ENCODE measurements around the gene JPH2. TPM values are rescaled to one million over a fixed set of nuclear protein-coding genes. Genes with fewer than 3 reads are reported as not detected.
A peak's percentile ranks its signal among the peaks of the same experiment; 100 is the strongest.

The JPH2 gene
- total and polyA plus RNA-seq, 3 experiments from 2014 or later, result not detected

GRCh38 chr20:44159711-44160110 is 27.3 kb downstream of the JPH2 start:
- no peaks in the 10 kb centered on the region for H3K36me3 Mint-ChIP-seq
- Histone ChIP-seq H3K36me3 (ENCODE audit: insufficient read depth, low read length) (no peaks in the 10 kb centered on the region), H3K4me1 (ENCODE audit: insufficient read depth, low read length) (no peaks in the 10 kb centered on the region), H3K9me3 (ENCODE audit: low read length) (no peaks in the 10 kb centered on the region), H3K27ac (ENCODE audit: low read depth, low read length) (no peak overlapping the region), H3K4me3 (ENCODE audit: low read length) (no peak overlapping the region), H3K27me3 (ENCODE audit: insufficient read depth, low read length, poor library complexity, severe bottlenecking) (no peaks in the 10 kb centered on the region)
- no peak overlapping the region for H3K4me3 Mint-ChIP-seq
- peaks cover 0 to 2% (median 0%) of the 10 kb centered on the region in 5 donors for H3K9me3 Mint-ChIP-seq
- no peaks in the 10 kb centered on the region for H3K4me1 Mint-ChIP-seq
- H3K27me3 Mint-ChIP-seq, result peaks cover 30 to 57% of the 10 kb centered on the region in 2 donors
- DNase-seq, result no peak
- ChIA-PET POLR2A (no interaction called here), CTCF (no interaction called here)
- no peak overlapping the region for H3K27ac Mint-ChIP-seq

DNA sequence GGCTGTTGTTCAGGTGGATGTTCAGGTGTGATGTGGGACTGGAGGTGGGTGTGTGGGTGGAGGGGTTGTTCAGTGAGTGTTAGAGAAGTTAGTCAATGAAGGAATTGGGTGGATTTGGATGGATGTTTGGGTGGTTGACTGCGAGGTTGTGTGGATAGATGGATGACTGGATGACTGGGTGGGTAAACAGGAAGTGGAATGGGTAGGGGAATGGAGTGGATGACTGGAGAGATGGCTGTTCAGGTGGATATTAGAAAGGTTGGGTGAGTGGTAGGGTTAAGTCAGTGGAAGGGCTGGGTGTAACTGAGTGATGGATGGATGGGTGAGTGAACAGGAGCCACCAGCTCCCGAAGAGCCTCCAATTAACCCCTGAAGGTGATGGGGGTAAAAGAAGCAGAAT is 27.9 kb downstream of the JPH2 start:
- no peaks in the 10 kb centered on the region for H3K9me3 Mint-ChIP-seq
- H3K4me1 ChIP-seq (ENCODE audit: insufficient read depth, low read length), result peaks cover 4% of the 10 kb centered on the region

DNA sequence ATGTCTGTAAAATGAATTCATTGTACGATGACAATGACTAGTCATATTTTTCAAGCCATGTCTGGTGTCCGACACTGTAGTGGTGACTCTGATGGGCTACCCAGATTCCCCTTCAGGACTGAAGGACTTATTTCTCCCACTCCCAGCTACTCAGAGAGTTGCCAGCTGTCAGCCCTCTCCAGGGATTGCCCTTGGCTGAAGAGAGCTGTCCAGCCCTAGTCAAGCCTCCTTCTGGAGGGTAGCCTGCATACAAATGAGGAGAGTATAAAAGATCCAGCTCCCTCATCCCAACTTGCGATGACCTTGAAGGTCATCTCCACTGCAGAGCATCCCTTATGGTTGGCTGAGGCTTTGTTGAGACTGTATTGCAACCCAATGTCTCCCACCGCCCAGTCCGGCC is 29.9 kb downstream of the JPH2 start:
- no peaks in the 10 kb centered on the region for H3K36me3 Mint-ChIP-seq

More for the DNA sequence above, 27.9 kb downstream of the JPH2 start:
- H3K27ac ChIP-seq (ENCODE audit: low read depth, low read length), result no peak overlapping the region
- ChIA-PET CTCF (no interaction called here), POLR2A (no interaction called here)
- Mint-ChIP-seq H3K36me3 (no peaks in the 10 kb centered on the region), H3K4me1 (no peaks in the 10 kb centered on the region), H3K27me3 (peaks cover 26 to 53% of the 10 kb centered on the region in 2 donors), H3K27ac (no peak overlapping the region), H3K4me3 (no peak overlapping the region)
- H3K4me3 ChIP-seq (ENCODE audit: low read length), result no peak overlapping the region
- no peaks in the 10 kb centered on the region for H3K9me3 ChIP-seq (ENCODE audit: low read length)
- no peaks in the 10 kb centered on the region for H3K36me3 ChIP-seq (ENCODE audit: insufficient read depth, low read length)
- DNase-seq, result no peak
- H3K27me3 ChIP-seq (ENCODE audit: insufficient read depth, low read length, poor library complexity, severe bottlenecking), result no peaks in the 10 kb centered on the region

DNA sequence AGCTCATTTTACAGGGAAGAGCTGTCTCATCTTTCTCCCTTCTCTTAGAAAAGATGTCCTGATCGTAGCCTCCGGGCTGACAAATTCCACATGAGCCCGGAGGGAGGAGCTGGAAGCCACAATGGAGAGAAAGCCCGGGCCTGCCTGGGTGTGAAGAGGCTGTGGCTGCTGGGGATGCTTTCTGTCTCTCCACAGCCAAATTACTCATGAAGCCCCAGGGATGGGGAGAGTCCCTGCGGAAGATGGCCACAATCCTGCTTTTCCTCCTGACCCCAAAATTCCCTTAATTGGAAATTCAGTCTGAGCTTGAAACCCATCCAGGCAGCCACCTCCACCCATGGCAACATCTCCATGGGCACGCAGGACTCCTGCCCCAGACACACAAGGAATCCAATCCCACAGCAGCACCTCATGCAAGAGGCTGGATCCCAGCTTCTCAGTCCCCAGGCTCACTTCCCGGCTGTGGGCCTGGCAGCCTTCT is 32.4 kb downstream of the JPH2 start:
- Mint-ChIP-seq H3K4me1 (peaks cover 7 to 14% (median 11%) of the 10 kb centered on the region in 3 donors), H3K9me3 (peaks cover 0 to 2% (median 0%) of the 10 kb centered on the region in 5 donors), H3K27ac (no peak overlapping the region), H3K27me3 (peaks cover 8 to 31% of the 10 kb centered on the region in 2 donors), H3K36me3 (no peaks in the 10 kb centered on the region), H3K4me3 (no peak overlapping the region)
- no peak overlapping the region for H3K27ac ChIP-seq (ENCODE audit: low read depth, low read length)
- H3K36me3 ChIP-seq (ENCODE audit: insufficient read depth, low read length), result no peaks in the 10 kb centered on the region
- no peak for DNase-seq
- CTCF ChIA-PET, result interaction anchor here (1.1 to 1.6 kb wide), 2 partner anchors 35 to 37 kb away, joined by 3 to 4 read pairs; no protein-coding TSS in a partner anchor
- no peak overlapping the region for H3K4me3 ChIP-seq (ENCODE audit: low read length)
- no peaks in the 10 kb centered on the region for H3K9me3 ChIP-seq (ENCODE audit: low read length)
- no peaks in the 10 kb centered on the region for H3K27me3 ChIP-seq (ENCODE audit: insufficient read depth, low read length, poor library complexity, severe bottlenecking)
- POLR2A ChIA-PET, result no interaction called here
- peaks cover 16% of the 10 kb centered on the region for H3K4me1 ChIP-seq (ENCODE audit: insufficient read depth, low read length)

More for the DNA sequence above, 29.9 kb downstream of the JPH2 start:
- peaks cover 11 to 36% of the 10 kb centered on the region in 2 donors for H3K27me3 Mint-ChIP-seq
- no peak overlapping the region for H3K27ac ChIP-seq (ENCODE audit: low read depth, low read length)
- ChIA-PET POLR2A (no interaction called here), CTCF (no interaction called here)
- H3K4me3 ChIP-seq (ENCODE audit: low read length), result no peak overlapping the region
- no peaks in the 10 kb centered on the region for H3K27me3 ChIP-seq (ENCODE audit: insufficient read depth, low read length, poor library complexity, severe bottlenecking)
- peaks cover 7 to 14% (median 11%) of the 10 kb centered on the region in 3 donors for H3K4me1 Mint-ChIP-seq
- H3K4me3 Mint-ChIP-seq, result no peak overlapping the region
- H3K9me3 Mint-ChIP-seq, result no peaks in the 10 kb centered on the region
- no peak overlapping the region for H3K27ac Mint-ChIP-seq
- H3K9me3 ChIP-seq (ENCODE audit: low read length), result no peaks in the 10 kb centered on the region
- DNase-seq, result no peak
- peaks cover 16% of the 10 kb centered on the region for H3K4me1 ChIP-seq (ENCODE audit: insufficient read depth, low read length)
- H3K36me3 ChIP-seq (ENCODE audit: insufficient read depth, low read length), result no peaks in the 10 kb centered on the region

DNA sequence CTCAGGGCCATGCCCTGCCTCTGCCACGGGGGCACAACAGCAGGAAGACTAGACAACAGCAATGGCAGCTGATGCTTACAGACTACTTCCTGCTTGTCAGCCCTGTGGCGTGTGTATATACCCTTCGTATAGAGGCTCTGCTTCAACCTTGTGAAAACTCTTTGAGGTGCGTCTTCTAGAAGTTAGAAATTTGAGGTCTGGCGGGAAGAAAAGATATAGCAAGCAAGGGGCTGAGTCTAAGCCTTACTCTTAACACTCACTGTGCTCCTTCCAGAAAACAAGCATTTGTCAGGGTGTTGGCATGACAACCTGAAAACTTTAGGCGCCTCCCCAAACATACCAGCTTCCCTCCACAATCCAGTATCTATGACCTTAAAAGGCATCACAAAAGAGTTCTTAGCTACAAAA is 33.3 kb downstream of the JPH2 start:
- ChIA-PET POLR2A (no interaction called here), CTCF (interaction anchor here (1.6 kb wide), 1 partner anchor 36 kb away, joined by 4 read pairs; no protein-coding TSS in a partner anchor)
- H3K27me3 ChIP-seq (ENCODE audit: insufficient read depth, low read length, poor library complexity, severe bottlenecking), result no peaks in the 10 kb centered on the region
- H3K9me3 Mint-ChIP-seq, result peaks cover 0 to 3% (median 0%) of the 10 kb centered on the region in 5 donors
- H3K4me1 ChIP-seq (ENCODE audit: insufficient read depth, low read length), result peaks cover 16% of the 10 kb centered on the region
- no peaks in the 10 kb centered on the region for H3K36me3 Mint-ChIP-seq
- no peak overlapping the region for H3K27ac ChIP-seq (ENCODE audit: low read depth, low read length)
- DNase-seq, result peak in 2 of 5 donors; percentile 16 to 55
- no peaks in the 10 kb centered on the region for H3K36me3 ChIP-seq (ENCODE audit: insufficient read depth, low read length)
- H3K4me3 Mint-ChIP-seq, result peak overlapping the region in 3 of 7 donors; percentile 30 to 54 (median 37)
- peaks cover 7 to 14% (median 11%) of the 10 kb centered on the region in 3 donors for H3K4me1 Mint-ChIP-seq
- peaks cover 4 to 28% of the 10 kb centered on the region in 2 donors for H3K27me3 Mint-ChIP-seq
- H3K9me3 ChIP-seq (ENCODE audit: low read length), result no peaks in the 10 kb centered on the region
- no peak overlapping the region for H3K4me3 ChIP-seq (ENCODE audit: low read length)
- H3K27ac Mint-ChIP-seq, result peak overlapping the region in 5 of 8 donors; percentile 24 to 88 (median 54)

DNA sequence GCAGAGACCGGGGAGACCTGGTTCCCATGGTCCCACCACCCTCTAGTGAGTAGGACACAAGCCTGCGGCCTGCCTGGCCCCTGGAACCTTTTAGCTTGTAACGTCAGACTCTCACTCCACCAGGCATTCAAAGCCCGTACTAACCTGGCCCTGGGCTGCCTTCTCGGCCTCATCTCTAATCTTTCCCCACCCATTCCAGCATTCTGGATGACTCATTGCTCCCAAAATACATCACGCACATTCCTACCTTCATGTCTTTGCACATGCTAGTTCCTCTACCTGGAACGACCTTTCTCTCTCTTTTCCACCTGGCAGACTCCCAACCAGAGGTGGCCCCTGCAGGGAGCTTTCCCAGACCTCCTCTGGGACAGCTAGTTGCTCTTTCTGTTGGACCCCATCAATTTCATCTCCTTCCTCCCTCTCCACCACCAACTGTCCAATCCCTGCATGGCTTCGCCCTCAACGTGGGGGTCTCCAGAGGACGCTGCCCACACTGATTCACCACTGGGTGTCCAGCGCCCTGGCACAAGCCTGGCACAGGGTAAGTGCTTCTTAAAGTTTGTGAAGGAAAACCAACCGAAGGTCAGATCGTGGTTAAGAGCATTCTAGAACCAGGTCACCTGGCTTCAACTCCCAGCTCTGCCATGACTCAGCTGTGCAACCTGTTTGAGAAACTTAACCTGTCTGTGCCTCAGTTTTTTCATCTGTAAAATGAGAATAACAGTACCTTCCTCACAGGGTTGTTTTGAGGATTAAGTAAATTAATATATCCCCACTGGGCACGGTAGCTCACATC is 35.2 kb downstream of the JPH2 start:
- Histone ChIP-seq H3K4me1 (ENCODE audit: insufficient read depth, low read length) (peaks cover 16% of the 10 kb centered on the region), H3K27me3 (ENCODE audit: insufficient read depth, low read length, poor library complexity, severe bottlenecking) (no peaks in the 10 kb centered on the region), H3K9me3 (ENCODE audit: low read length) (no peaks in the 10 kb centered on the region), H3K27ac (ENCODE audit: low read depth, low read length) (no peak overlapping the region), H3K36me3 (ENCODE audit: insufficient read depth, low read length) (no peaks in the 10 kb centered on the region), H3K4me3 (ENCODE audit: low read length) (no peak overlapping the region)
- peaks cover 0 to 3% (median 0%) of the 10 kb centered on the region in 5 donors for H3K9me3 Mint-ChIP-seq
- no peak overlapping the region for H3K4me3 Mint-ChIP-seq
- peaks cover 7 to 14% (median 11%) of the 10 kb centered on the region in 3 donors for H3K4me1 Mint-ChIP-seq
- H3K27me3 Mint-ChIP-seq, result peaks cover 7 to 16% of the 10 kb centered on the region in 2 donors
- CTCF ChIA-PET, result no interaction called here
- H3K36me3 Mint-ChIP-seq, result no peaks in the 10 kb centered on the region
- POLR2A ChIA-PET, result no interaction called here
- DNase-seq, result no peak
- H3K27ac Mint-ChIP-seq, result no peak overlapping the region

DNA sequence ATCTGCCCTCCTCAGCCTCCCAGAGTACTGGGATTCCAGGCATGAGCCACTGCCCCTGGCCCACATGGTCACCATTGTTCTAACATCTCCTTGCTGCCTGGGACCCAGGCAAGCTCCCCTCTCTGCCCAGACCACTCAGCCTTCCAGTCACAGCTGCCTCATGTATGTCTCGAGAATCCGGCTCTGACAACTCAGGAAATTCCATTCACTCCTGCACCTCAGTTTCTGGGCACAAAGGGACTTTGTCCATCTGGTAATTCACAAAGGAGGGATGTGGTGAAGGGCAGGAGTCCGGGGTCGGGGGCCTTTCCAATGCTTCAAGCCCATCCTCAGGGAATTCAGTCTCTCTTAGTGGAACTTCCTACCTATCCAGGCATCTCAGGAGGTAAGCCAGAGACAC is 40.7 kb downstream of the JPH2 start:
- Histone ChIP-seq H3K4me1 (ENCODE audit: insufficient read depth, low read length) (no peaks in the 10 kb centered on the region), H3K4me3 (ENCODE audit: low read length) (no peak overlapping the region), H3K36me3 (ENCODE audit: insufficient read depth, low read length) (no peaks in the 10 kb centered on the region), H3K9me3 (ENCODE audit: low read length) (no peaks in the 10 kb centered on the region), H3K27ac (ENCODE audit: low read depth, low read length) (no peak overlapping the region), H3K27me3 (ENCODE audit: insufficient read depth, low read length, poor library complexity, severe bottlenecking) (no peaks in the 10 kb centered on the region)
- no peak for DNase-seq
- ChIA-PET CTCF (no interaction called here), POLR2A (no interaction called here)
- Mint-ChIP-seq H3K9me3 (peaks cover 0 to 2% (median 0%) of the 10 kb centered on the region in 5 donors), H3K4me1 (no peaks in the 10 kb centered on the region), H3K27me3 (peaks cover 21 to 22% of the 10 kb centered on the region in 2 donors), H3K36me3 (no peaks in the 10 kb centered on the region), H3K27ac (no peak overlapping the region), H3K4me3 (no peak overlapping the region)

DNA sequence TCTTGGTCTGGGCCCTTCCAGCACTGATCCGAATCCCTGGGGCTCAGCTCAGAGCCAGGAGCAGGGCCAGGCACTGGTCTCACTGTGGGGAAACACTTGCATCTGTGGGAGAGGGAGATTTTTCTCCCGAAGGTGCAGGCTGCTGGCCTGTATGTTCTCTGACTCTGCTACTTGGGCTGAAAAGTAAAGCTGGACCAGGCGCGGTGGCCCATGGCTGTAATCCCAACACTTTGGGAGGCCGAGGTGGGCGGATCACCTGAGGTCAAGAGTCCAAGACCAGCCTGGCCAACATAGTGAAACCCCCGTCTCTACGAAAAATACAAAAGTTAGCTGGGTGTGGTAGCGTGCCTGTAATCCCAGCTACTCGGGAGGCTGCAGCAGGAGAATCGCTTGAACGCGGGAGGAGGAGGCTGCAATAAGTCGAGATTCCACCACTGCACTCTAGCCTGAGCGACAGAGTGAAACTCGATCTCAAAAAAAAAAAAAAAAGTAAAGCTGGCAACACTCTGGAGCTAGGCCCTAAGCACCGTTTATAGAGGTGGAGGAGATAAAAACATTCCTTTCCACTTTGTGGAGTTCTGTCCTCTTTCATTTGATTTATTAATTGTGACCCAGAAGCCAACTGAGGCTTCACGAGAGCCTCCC is 41.7 kb downstream of the JPH2 start:
- no peak for DNase-seq
- no peaks in the 10 kb centered on the region for H3K9me3 ChIP-seq (ENCODE audit: low read length)
- no peaks in the 10 kb centered on the region for H3K4me1 Mint-ChIP-seq
- ChIA-PET CTCF (no interaction called here), POLR2A (no interaction called here)
- no peaks in the 10 kb centered on the region for H3K36me3 ChIP-seq (ENCODE audit: insufficient read depth, low read length)
- peak overlapping the region in 1 of 8 donors; percentile 60 for H3K27ac Mint-ChIP-seq
- no peaks in the 10 kb centered on the region for H3K27me3 ChIP-seq (ENCODE audit: insufficient read depth, low read length, poor library complexity, severe bottlenecking)
- no peak overlapping the region for H3K4me3 Mint-ChIP-seq
- no peak overlapping the region for H3K27ac ChIP-seq (ENCODE audit: low read depth, low read length)
- peaks cover 25 to 29% of the 10 kb centered on the region in 2 donors for H3K27me3 Mint-ChIP-seq
- H3K4me1 ChIP-seq (ENCODE audit: insufficient read depth, low read length), result no peaks in the 10 kb centered on the region
- peaks cover 0 to 2% (median 0%) of the 10 kb centered on the region in 5 donors for H3K9me3 Mint-ChIP-seq
- no peak overlapping the region for H3K4me3 ChIP-seq (ENCODE audit: low read length)
- no peaks in the 10 kb centered on the region for H3K36me3 Mint-ChIP-seq

Data from CD8-positive, alpha-beta memory T cell (primary cell).